ENCODE results near the gene LAPTM5. TPM values are rescaled to one million over a fixed set of nuclear protein-coding genes. Genes with fewer than 3 reads are reported as not detected.

The LAPTM5 gene
- total RNA-seq, 1 donor from 2014 or later, result 0.77 TPM

DNA sequence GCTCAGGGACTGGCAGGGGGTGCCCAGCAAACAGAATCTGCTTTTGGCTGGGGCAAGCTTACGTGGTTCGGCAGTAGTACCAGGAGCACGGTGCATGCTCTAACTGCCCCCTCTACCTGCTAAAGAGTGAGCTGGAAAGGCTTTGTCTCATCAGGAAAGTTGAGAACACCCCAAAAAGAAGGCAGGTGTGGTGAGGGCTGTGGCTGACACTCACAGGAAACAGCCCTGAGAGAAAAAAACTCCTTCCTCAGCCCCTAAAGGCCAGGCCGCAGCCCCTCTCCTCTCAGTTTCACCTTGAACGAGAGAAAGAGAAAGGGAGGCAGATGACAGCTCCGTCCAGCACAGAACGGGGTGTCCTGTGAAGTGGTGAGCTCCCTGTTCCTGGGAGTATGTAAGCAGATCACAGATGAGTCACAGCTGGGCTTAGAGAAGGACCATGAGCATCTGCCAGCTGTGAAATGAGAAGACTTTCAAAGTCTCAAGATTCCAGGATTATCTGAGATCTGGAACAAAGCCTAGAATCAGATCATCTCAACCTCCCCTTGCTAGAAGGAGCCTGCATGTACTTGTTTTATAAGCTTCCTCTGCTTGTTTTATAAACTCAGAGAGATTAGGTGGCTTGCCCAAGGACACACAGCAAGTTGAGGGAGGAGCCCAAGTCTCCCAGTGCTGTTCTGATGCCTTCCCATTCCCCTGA lies 13.4 kb downstream of the LAPTM5 start:
- no peak overlapping the region for H3K9ac ChIP-seq (ENCODE audit: low read length)
- no peaks in the 10 kb centered on the region for H3K79me2 ChIP-seq (ENCODE audit: insufficient read depth, low read length)
- FAIRE-seq (no peak), DNase-seq (ENCODE audit: low read depth) (no peak)
- H3K4me1 ChIP-seq (ENCODE audit: insufficient read depth, low read length), result peaks cover 9% of the 10 kb centered on the region
- H3K27me3 ChIP-seq (ENCODE audit: insufficient read depth, low read length), result peaks cover 6% of the 10 kb centered on the region
- H2AFZ ChIP-seq (ENCODE audit: low read depth, low read length), result no peak overlapping the region
- H3K4me2 ChIP-seq (ENCODE audit: low read length), result no peak overlapping the region
- peaks cover 27% of the 10 kb centered on the region for H3K27me3 Mint-ChIP-seq (ENCODE audit: low read depth, unreplicated experiment)
- H3K4me3 Mint-ChIP-seq (ENCODE audit: unreplicated experiment), result no peak overlapping the region
- no peak overlapping the region for H3K27ac ChIP-seq (ENCODE audit: low read depth, low read length)
- peaks cover 26% of the 10 kb centered on the region for H3K4me1 Mint-ChIP-seq (ENCODE audit: low read depth, unreplicated experiment)
- peaks cover 5% of the 10 kb centered on the region for H3K9me3 Mint-ChIP-seq (ENCODE audit: unreplicated experiment)
- H3K4me3 ChIP-seq (ENCODE audit: insufficient read depth, low read depth, low read length), result no peak overlapping the region
- no peaks in the 10 kb centered on the region for H3K9me3 ChIP-seq (ENCODE audit: insufficient read depth, low read depth, low read length)
- H3K36me3 ChIP-seq (ENCODE audit: insufficient read depth, low read length), result no peaks in the 10 kb centered on the region
- no peaks in the 10 kb centered on the region for H4K20me1 ChIP-seq (ENCODE audit: insufficient read depth, low read length)
- no peak for TF ChIP-seq EZH2 (IDR thresholded peaks at IDR 0.05; ENCODE audit: insufficient read depth, low read length)
- TF ChIP-seq, protein P1, sequence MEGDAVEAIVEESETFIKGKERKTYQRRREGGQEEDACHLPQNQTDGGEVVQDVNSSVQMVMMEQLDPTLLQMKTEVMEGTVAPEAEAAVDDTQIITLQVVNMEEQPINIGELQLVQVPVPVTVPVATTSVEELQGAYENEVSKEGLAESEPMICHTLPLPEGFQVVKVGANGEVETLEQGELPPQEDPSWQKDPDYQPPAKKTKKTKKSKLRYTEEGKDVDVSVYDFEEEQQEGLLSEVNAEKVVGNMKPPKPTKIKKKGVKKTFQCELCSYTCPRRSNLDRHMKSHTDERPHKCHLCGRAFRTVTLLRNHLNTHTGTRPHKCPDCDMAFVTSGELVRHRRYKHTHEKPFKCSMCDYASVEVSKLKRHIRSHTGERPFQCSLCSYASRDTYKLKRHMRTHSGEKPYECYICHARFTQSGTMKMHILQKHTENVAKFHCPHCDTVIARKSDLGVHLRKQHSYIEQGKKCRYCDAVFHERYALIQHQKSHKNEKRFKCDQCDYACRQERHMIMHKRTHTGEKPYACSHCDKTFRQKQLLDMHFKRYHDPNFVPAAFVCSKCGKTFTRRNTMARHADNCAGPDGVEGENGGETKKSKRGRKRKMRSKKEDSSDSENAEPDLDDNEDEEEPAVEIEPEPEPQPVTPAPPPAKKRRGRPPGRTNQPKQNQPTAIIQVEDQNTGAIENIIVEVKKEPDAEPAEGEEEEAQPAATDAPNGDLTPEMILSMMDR (IDR thresholded peaks at IDR 0.05; ENCODE audit: insufficient read depth, low read depth, low read length), result no peak
- H3K36me3 Mint-ChIP-seq (ENCODE audit: low read depth, unreplicated experiment), result no peaks in the 10 kb centered on the region
- no peak overlapping the region for H3K27ac Mint-ChIP-seq (ENCODE audit: unreplicated experiment)

DNA sequence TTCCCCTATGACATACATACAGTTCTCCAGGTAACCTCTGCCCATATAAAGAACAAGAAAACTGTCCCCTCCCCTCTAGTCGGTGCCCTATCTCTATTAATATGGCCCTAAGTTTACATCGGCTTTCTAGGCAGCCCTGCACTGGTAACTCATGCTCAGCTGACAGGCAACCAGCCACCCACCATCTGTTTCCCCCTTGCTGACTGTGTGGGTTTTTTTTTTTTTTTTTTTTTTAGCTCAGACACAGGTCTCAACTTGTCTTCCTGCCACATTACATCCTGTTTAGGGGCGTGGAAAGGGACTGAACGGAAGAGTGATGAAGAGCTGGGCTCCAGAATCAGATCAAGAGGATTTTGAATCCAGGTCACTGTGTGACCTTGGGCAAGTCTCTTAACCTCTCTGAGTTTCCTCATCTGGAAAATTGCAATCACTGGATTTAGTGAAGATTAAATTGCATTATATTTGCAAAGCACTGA lies 14.0 kb downstream of the LAPTM5 start:
- DNase-seq (ENCODE audit: low read depth) (no peak), FAIRE-seq (no peak)
- Histone ChIP-seq H3K36me3 (ENCODE audit: insufficient read depth, low read length) (no peaks in the 10 kb centered on the region), H3K4me1 (ENCODE audit: insufficient read depth, low read length) (peaks cover 9% of the 10 kb centered on the region), H3K9me3 (ENCODE audit: insufficient read depth, low read depth, low read length) (no peaks in the 10 kb centered on the region), H3K4me2 (ENCODE audit: low read length) (no peak overlapping the region), H3K9ac (ENCODE audit: low read length) (no peak overlapping the region), H2AFZ (ENCODE audit: low read depth, low read length) (no peak overlapping the region), H3K79me2 (ENCODE audit: insufficient read depth, low read length) (no peaks in the 10 kb centered on the region), H3K27me3 (ENCODE audit: insufficient read depth, low read length) (peaks cover 10% of the 10 kb centered on the region), H3K27ac (ENCODE audit: low read depth, low read length) (no peak overlapping the region), H4K20me1 (ENCODE audit: insufficient read depth, low read length) (no peaks in the 10 kb centered on the region), H3K4me3 (ENCODE audit: insufficient read depth, low read depth, low read length) (no peak overlapping the region)
- Mint-ChIP-seq H3K27me3 (ENCODE audit: low read depth, unreplicated experiment) (peaks cover 28% of the 10 kb centered on the region), H3K4me3 (ENCODE audit: unreplicated experiment) (no peak overlapping the region), H3K36me3 (ENCODE audit: low read depth, unreplicated experiment) (no peaks in the 10 kb centered on the region), H3K9me3 (ENCODE audit: unreplicated experiment) (peaks cover 8% of the 10 kb centered on the region), H3K4me1 (ENCODE audit: low read depth, unreplicated experiment) (peaks cover 23% of the 10 kb centered on the region), H3K27ac (ENCODE audit: unreplicated experiment) (no peak overlapping the region)
- TF ChIP-seq, protein P1 (IDR thresholded peaks at IDR 0.05; ENCODE audit: insufficient read depth, low read depth, low read length), result no peak
- TF ChIP-seq EZH2 (IDR thresholded peaks at IDR 0.05; ENCODE audit: insufficient read depth, low read length), result no peak

DNA sequence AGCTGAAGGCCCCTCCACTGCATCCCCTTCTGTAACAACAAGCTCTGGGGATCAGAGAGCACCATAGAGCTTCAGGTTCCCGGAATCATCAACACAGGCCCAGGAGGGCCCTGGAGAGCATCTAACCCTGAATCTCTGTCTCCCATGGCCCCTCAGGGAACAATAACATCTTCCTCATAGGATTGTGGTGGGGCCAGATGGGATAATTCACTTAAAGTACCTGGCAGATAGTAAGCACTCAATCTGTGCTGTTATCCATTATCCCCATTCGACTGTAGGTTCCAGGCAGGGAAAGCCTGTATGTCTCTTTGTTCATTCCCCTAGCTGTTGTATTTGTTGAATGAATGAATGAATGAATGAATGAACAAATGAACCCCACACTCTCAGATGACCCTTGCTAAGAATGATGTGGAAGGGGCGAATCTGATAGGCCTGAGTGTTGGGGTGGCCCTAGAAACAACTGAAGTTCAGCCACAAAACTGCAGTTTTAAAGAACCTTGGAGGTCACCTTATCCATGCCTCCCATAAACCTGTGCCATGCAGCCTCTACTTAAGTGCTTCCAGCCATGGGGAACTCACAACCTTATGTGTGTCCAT lies 14.5 kb downstream of the LAPTM5 start:
- Histone ChIP-seq H3K36me3 (ENCODE audit: insufficient read depth, low read length) (no peaks in the 10 kb centered on the region), H3K9me3 (ENCODE audit: insufficient read depth, low read depth, low read length) (no peaks in the 10 kb centered on the region), H3K4me1 (ENCODE audit: insufficient read depth, low read length) (peaks cover 9% of the 10 kb centered on the region), H3K4me2 (ENCODE audit: low read length) (no peak overlapping the region), H4K20me1 (ENCODE audit: insufficient read depth, low read length) (no peaks in the 10 kb centered on the region), H2AFZ (ENCODE audit: low read depth, low read length) (no peak overlapping the region), H3K9ac (ENCODE audit: low read length) (no peak overlapping the region), H3K27me3 (ENCODE audit: insufficient read depth, low read length) (peaks cover 10% of the 10 kb centered on the region), H3K4me3 (ENCODE audit: insufficient read depth, low read depth, low read length) (no peak overlapping the region), H3K27ac (ENCODE audit: low read depth, low read length) (no peak overlapping the region), H3K79me2 (ENCODE audit: insufficient read depth, low read length) (no peaks in the 10 kb centered on the region)
- Mint-ChIP-seq H3K27ac (ENCODE audit: unreplicated experiment) (no peak overlapping the region), H3K4me3 (ENCODE audit: unreplicated experiment) (no peak overlapping the region), H3K27me3 (ENCODE audit: low read depth, unreplicated experiment) (peaks cover 28% of the 10 kb centered on the region), H3K9me3 (ENCODE audit: unreplicated experiment) (peaks cover 11% of the 10 kb centered on the region), H3K36me3 (ENCODE audit: low read depth, unreplicated experiment) (no peaks in the 10 kb centered on the region), H3K4me1 (ENCODE audit: low read depth, unreplicated experiment) (peaks cover 17% of the 10 kb centered on the region)
- TF ChIP-seq, protein P1 (IDR thresholded peaks at IDR 0.05; ENCODE audit: insufficient read depth, low read depth, low read length), result no peak
- no peak for DNase-seq (ENCODE audit: low read depth)
- FAIRE-seq, result no peak
